NCI-H446 treated with DMSO at 0.1 percent for 48 hours (cell line): ENCODE results near the gene ZFYVE26.
"Not testable (repeated sequence)": the region's sequence is repeated elsewhere in the genome, so short reads cannot be mapped to it uniquely, and the experiment has no call there.

Experiments used
- DNase-seq: peaks from one replicate; lab custom pipeline; 2025; lab: John Stamatoyannopoulos, UW

The ZFYVE26 gene

GRCh38 chr14:67749341-67750084 is 66.9 kb downstream of the ZFYVE26 start:
- peak; percentile 88 for DNase-seq

- DNase-seq: no peak
These were observed 68.1 kb downstream of the ZFYVE26 start for GRCh38 chr14:67748312-67748711.

GRCh38 chr14:67746927-67747326 is 69.5 kb downstream of the ZFYVE26 start:
- no peak for DNase-seq

GRCh38 chr14:67744046-67744445 is 72.3 kb downstream of the ZFYVE26 start:
- no peak for DNase-seq

GRCh38 chr14:67738740-67739504 is 77.5 kb downstream of the ZFYVE26 start:
- DNase-seq: peak; percentile 6

GRCh38 chr14:67736771-67737170 is 79.6 kb downstream of the ZFYVE26 start:
- DNase-seq: no peak

- no peak for DNase-seq
These were observed 80.8 kb downstream of the ZFYVE26 start for GRCh38 chr14:67735336-67736147.

- no peak for DNase-seq
These were observed 81.7 kb downstream of the ZFYVE26 start for GRCh38 chr14:67734675-67735074.

- DNase-seq: no peak
These were observed 82.8 kb downstream of the ZFYVE26 start for GRCh38 chr14:67733616-67734015.

GRCh38 chr14:67729072-67729885 is 87.1 kb downstream of the ZFYVE26 start:
- DNase-seq: no peak

- no peak for DNase-seq
These were observed 88.1 kb downstream of the ZFYVE26 start for GRCh38 chr14:67728258-67728657.

GRCh38 chr14:67727361-67727760 is 89.0 kb downstream of the ZFYVE26 start:
- no peak for DNase-seq

- no peak for DNase-seq
These were observed 91.2 kb downstream of the ZFYVE26 start for GRCh38 chr14:67725171-67725570.

- peak; percentile 50 for DNase-seq
These were observed 94.1 kb downstream of the ZFYVE26 start for GRCh38 chr14:67722293-67722692.

- no peak for DNase-seq
These were observed 94.5 kb downstream of the ZFYVE26 start for GRCh38 chr14:67721875-67722274.

GRCh38 chr14:67719866-67720265 is 96.5 kb downstream of the ZFYVE26 start:
- no peak for DNase-seq

- not testable (repeated sequence) for DNase-seq
These were observed 97.0 kb downstream of the ZFYVE26 start for GRCh38 chr14:67719385-67719784.

- DNase-seq: no peak
These were observed 98.1 kb downstream of the ZFYVE26 start for GRCh38 chr14:67718265-67718664.

GRCh38 chr14:67717048-67717447 is 99.3 kb downstream of the ZFYVE26 start:
- DNase-seq: no peak

GRCh38 chr14:67710209-67710608 is 106.2 kb downstream of the ZFYVE26 start:
- DNase-seq: no peak

- not testable (repeated sequence) for DNase-seq
These were observed 106.6 kb downstream of the ZFYVE26 start for GRCh38 chr14:67709796-67710195.

- DNase-seq: not testable (repeated sequence)
These were observed 107.0 kb downstream of the ZFYVE26 start for GRCh38 chr14:67709346-67709745.
